Sigmoid colon (tissue), 7 donors: ENCODE data around the gene LEF1. TPM values are rescaled to one million over a fixed set of nuclear protein-coding genes. Genes with fewer than 3 reads are reported as not detected.
A peak's percentile ranks its signal among the peaks of the same experiment; 100 is the strongest.

Experiments used
- DNase-seq: peaks from one replicate; pipeline ENCODE4 v3.0.0-alpha.2; 2019
- H3K27ac ChIP-seq, 4 donors: fragments of 200-600 bp; sonication (generic); one replicate each; pipeline ENCODE4 v1.5.1; 2016 to 2019; ENCODE audit warnings: mild to moderate bottlenecking in 1 of 4
- H3K27me3 ChIP-seq, 3 donors: fragments of 200-600 bp; sonication (generic); one replicate each; pipeline ENCODE4 v1.5.1; 2019; ENCODE audit warnings: mild to moderate bottlenecking in 1 of 3
- H3K36me3 ChIP-seq, 4 donors: fragments of 200-600 bp; sonication (generic); one replicate each; pipeline ENCODE4 v1.5.1; 2016 to 2019
- H3K4me1 ChIP-seq, 4 donors: fragments of 200-600 bp; sonication (generic); one replicate each; pipeline ENCODE4 v1.5.1; 2017 to 2019
- H3K4me3 ChIP-seq, 4 donors: fragments of 200-600 bp; sonication (generic); one replicate each; pipeline ENCODE4 v1.5.1; 2017 to 2019; ENCODE audit warnings: mild to moderate bottlenecking in 2 of 4, moderate library complexity in 1 of 4
- H3K9me3 ChIP-seq, 4 donors: fragments of 200-600 bp in 3 of 4; sonication (generic) in 3 of 4; one replicate each; pipeline versions ENCODE4 v1.5.1 to v1.6.1; 2013 to 2019
- EP300 ChIP-seq, 4 donors: sonication (generic); formaldehyde crosslinking; IDR thresholded peaks; one replicate each; pipeline ENCODE4 v1.6.1; 2017; ENCODE audit warnings: antibody characterized with exemption in 4 of 4
- POLR2A ChIP-seq, 2 donors: fragments of 450-650 bp; IDR thresholded peaks; one replicate each; pipeline ENCODE4 v1.6.1; 2016; ENCODE audit warnings: antibody characterized with exemption in 2 of 2, mild to moderate bottlenecking in 2 of 2, moderate library complexity in 2 of 2
- POLR2AphosphoS5 ChIP-seq, 4 donors: sonication (generic); formaldehyde crosslinking; IDR thresholded peaks; one replicate each; pipeline ENCODE4 v1.6.1; 2017; ENCODE audit warnings: antibody characterized with exemption in 4 of 4
- WGBS, 2 donors: extraction: QIAGEN DNeasy Blood & Tissue Kit; methylation state at CpG; one replicate each; pipeline ENCODE4 v1.1.7; 2013; 5-methylcytosine and 5-hydroxymethylcytosine counted together
- intact Hi-C: fragments of 100-400 bp; cut with DNase I; formaldehyde crosslinking; loops from one replicate; pipeline ENCODE4 v1.15.1; 2023
- polyA plus RNA-seq, 3 donors: library from polyadenylated mRNA; stranded (reverse); fragments of 200-250 nt; gene quantifications; one replicate each; pipeline ENCODE4 v1.2.3, GENCODE V29; 2013
- total RNA-seq, 4 donors: library from RNA; depleted of rRNA; stranded (reverse); fragments of >200 nt; gene quantifications; one replicate each; pipeline ENCODE4 v1.1.0, GENCODE V29; 2016
- TF ChIP-seq, protein P1 (sequence below), 4 experiments: fragments of 450-650 bp in 3 of 4; fragments of 200-600 bp in 1 of 4; IDR thresholded peaks; one replicate each; pipeline ENCODE4 v1.5.1; 2016 to 2019; ENCODE audit warnings: antibody characterized with exemption in 4 of 4, mild to moderate bottlenecking in 3 of 4, moderate library complexity in 2 of 4
- donor health status: healthy with polysubstance abuse.
- donor health status: Bipolar disorder and iron deficiency.
- donor health status: healthy.

The LEF1 gene
- total and polyA plus RNA-seq, 7 donors: 0.83 to 25.3 (median 3.2) TPM; not detected in 1

DNA sequence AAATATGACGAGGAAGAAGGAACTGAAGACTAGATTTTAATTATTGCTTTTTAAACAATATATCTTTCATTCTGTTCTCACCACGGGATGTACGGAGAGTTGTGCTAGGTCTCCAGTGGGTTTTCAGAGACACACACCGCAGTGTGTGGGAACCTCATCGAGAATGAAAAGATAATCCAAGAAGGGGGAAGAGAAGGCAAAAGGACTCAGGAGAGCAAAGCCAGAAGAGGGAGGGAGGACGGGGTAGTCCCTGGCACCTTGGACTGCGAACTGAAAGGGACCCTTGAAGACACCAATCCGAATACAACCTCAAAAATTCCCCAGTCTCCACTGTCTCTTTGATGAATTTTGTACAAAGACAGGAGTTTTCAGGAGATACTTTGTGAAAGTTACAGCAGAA, 932 bp upstream of the LEF1 start:
- H3K4me1 ChIP-seq: peaks cover 0 to 58% (median 48%) of the 10 kb centered on the region in 4 donors
- no peaks in the 10 kb centered on the region for H3K36me3 ChIP-seq
- TF ChIP-seq POLR2A (IDR thresholded peaks at IDR 0.05): no peak
- TF ChIP-seq, protein P1, sequence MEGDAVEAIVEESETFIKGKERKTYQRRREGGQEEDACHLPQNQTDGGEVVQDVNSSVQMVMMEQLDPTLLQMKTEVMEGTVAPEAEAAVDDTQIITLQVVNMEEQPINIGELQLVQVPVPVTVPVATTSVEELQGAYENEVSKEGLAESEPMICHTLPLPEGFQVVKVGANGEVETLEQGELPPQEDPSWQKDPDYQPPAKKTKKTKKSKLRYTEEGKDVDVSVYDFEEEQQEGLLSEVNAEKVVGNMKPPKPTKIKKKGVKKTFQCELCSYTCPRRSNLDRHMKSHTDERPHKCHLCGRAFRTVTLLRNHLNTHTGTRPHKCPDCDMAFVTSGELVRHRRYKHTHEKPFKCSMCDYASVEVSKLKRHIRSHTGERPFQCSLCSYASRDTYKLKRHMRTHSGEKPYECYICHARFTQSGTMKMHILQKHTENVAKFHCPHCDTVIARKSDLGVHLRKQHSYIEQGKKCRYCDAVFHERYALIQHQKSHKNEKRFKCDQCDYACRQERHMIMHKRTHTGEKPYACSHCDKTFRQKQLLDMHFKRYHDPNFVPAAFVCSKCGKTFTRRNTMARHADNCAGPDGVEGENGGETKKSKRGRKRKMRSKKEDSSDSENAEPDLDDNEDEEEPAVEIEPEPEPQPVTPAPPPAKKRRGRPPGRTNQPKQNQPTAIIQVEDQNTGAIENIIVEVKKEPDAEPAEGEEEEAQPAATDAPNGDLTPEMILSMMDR (IDR thresholded peaks at IDR 0.05): no peak
- peaks cover 63 to 100% (median 82%) of the 10 kb centered on the region in 3 donors for H3K27me3 ChIP-seq
- H3K4me3 ChIP-seq: no peak overlapping the region
- no peak for DNase-seq
- H3K27ac ChIP-seq: no peak overlapping the region
- H3K9me3 ChIP-seq: no peaks in the 10 kb centered on the region
- WGBS, 2 donors: 16 to 17% methylated on average over 8 of the region's 8 CpGs
- intact Hi-C loops: no loop called here

DNA sequence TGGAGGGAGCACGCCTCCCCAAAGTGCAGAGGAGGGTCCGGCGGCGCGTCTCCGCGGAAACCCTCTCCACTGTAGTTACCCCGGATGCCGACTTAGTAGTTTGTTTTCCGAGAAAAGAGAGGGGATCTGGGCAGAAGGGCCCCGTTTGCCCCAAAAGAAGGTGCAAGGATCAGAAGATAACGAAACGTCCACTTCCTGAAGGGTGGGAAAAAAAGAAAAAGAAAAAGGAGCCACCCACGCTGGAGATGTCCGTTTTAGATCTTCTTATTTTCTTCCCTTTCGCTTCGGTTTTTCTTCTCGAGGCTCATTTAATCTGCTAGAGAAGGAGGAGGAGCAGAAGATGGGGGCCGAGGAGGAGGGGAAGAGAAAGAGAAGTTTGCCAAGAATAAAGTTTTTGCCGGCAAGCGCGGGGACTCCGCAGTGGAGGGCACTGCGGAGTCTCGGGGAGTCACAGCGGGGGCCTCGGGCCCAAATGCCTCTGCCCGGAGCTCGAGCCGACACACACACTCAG, 517 bp downstream of the LEF1 start:
- Histone ChIP-seq H3K4me1 (peaks cover 0 to 52% (median 42%) of the 10 kb centered on the region in 4 donors), H3K9me3 (no peaks in the 10 kb centered on the region), H3K36me3 (no peaks in the 10 kb centered on the region), H3K4me3 (peak overlapping the region; percentile 14 to 53 (median 47)), H3K27me3 (peaks cover 63 to 100% (median 93%) of the 10 kb centered on the region in 3 donors), H3K27ac (no peak overlapping the region)
- no peak for DNase-seq
- TF ChIP-seq POLR2A (IDR thresholded peaks at IDR 0.05) (no peak), POLR2AphosphoS5 (IDR thresholded peaks at IDR 0.05) (peak in 1 of 4 donors; percentile 36), EP300 (IDR thresholded peaks at IDR 0.05) (no peak)
- TF ChIP-seq, protein P1 (IDR thresholded peaks at IDR 0.05): no peak
- whole genome bisulfite sequencing, 2 donors: 0% methylated on average over 30 of the region's 30 CpGs
- intact Hi-C loops: no loop called here

DNA sequence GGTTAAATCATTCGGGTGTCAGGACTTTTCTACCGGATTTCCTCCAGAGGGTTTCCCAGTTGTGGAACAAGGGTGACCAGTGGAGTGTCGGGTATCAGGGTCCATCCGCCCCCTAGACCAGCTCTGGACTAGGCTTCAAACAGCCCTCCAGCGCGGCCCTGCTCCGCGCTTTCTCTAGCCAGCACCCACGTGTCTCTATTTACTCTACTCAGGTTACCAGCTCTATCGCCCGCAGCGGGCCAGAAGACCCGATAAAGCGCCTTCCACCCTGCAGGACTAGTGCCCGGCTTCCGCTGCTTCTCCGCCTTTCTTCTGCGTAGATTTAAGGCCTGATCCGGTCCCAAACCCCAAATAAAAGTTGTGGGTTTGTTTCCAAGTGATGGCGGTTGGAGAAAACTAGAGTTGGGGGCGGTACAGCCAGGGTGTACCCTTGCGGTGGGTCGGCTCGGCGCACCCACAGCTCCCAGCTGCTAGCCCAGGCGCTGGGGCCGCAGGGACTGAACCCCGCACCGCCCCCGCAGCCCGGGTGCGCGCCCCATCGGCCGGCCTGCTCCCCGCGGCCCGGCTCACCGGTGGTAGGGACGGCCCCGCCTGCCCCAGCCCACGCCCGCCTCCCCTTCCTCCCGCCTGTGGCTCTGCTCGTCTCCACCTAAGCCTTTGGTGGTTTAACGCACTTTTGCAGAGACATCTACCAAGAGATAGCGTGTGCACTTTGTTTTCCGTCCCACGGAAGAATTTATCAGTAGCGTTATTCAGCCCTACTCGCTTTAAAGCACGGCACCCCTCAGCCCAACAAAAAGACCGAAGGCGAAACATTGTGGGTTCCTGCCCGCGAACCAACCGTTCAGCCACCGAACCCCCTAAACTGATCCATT, 2.1 kb downstream of the LEF1 start:
- Histone ChIP-seq H3K4me3 (peak overlapping the region in 3 of 4 donors; percentile 42 to 53 (median 52)), H3K36me3 (no peaks in the 10 kb centered on the region), H3K9me3 (no peaks in the 10 kb centered on the region), H3K4me1 (peaks cover 0 to 37% (median 30%) of the 10 kb centered on the region in 4 donors), H3K27ac (no peak overlapping the region), H3K27me3 (peaks cover 53 to 100% (median 83%) of the 10 kb centered on the region in 3 donors)
- DNase-seq: no peak
- intact Hi-C loops: no loop called here
- no peak for TF ChIP-seq POLR2AphosphoS5 (IDR thresholded peaks at IDR 0.05)
- TF ChIP-seq, protein P1 (IDR thresholded peaks at IDR 0.05): no peak
- no peak for TF ChIP-seq EP300 (IDR thresholded peaks at IDR 0.05)
- no peak for TF ChIP-seq POLR2A (IDR thresholded peaks at IDR 0.05)
- 1 to 2% methylated on average over 58 of the region's 58 CpGs for WGBS, 2 donors

DNA sequence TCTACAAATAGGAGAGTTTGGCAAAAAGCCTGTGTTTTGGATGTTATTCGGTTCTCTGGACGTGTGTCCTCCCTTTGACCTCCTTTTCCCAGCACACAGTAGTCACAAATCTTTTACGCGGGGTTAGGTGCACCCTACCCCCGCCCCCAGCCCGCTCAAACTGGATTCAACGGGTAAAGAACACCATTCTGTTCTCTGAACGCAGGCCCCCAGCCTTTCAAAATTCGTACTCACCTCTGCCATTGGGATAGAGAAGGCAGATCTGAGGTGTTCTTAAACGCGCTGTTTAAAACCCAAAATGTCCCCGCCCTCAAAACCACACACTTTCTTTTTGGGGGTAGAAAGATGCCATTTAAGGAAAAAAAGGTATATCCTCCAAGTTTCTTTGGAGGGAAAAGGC, 2.7 kb downstream of the LEF1 start:
- WGBS, 2 donors: 31 to 53% methylated on average over 12 of the region's 12 CpGs
- intact Hi-C loops: no loop called here
- Histone ChIP-seq H3K27ac (no peak overlapping the region), H3K4me1 (peaks cover 0 to 32% (median 29%) of the 10 kb centered on the region in 4 donors), H3K36me3 (no peaks in the 10 kb centered on the region), H3K9me3 (no peaks in the 10 kb centered on the region), H3K27me3 (peaks cover 47 to 100% (median 76%) of the 10 kb centered on the region in 3 donors), H3K4me3 (no peak overlapping the region)
- DNase-seq: no peak
- no peak for TF ChIP-seq POLR2AphosphoS5 (IDR thresholded peaks at IDR 0.05)
- TF ChIP-seq POLR2A (IDR thresholded peaks at IDR 0.05): no peak
- TF ChIP-seq, protein P1 (IDR thresholded peaks at IDR 0.05): no peak
- no peak for TF ChIP-seq EP300 (IDR thresholded peaks at IDR 0.05)
